Liver (tissue), 3 donors: ENCODE results near the gene SAYSD1.

Experiments used
- TAF1 ChIP-seq: conservative IDR thresholded peaks from 2 replicates; pipeline ENCODE4 v1.6.1; 2016; ENCODE audit warnings: antibody characterized with exemption, mild to moderate bottlenecking
- YY1 ChIP-seq: IDR thresholded peaks from 2 replicates; pipeline ENCODE4 v1.6.1; 2016; ENCODE audit warnings: antibody characterized with exemption, mild to moderate bottlenecking
- TF ChIP-seq, protein P1 (sequence below): fragments of 150-350 bp; IDR thresholded peaks from 2 replicates; pipeline ENCODE4 v1.5.1; 2017; ENCODE audit warnings: improper control_type of control experiment, low read depth, low read length; ENCODE audit not compliant: missing input control
- TF ChIP-seq, protein P2 (sequence below): IDR thresholded peaks from 2 replicates; pipeline ENCODE4 v1.6.1; 2016; ENCODE audit warnings: antibody characterized with exemption
- TF ChIP-seq, protein P3 (sequence below): IDR thresholded peaks from 2 replicates; pipeline ENCODE4 v1.6.1; 2016; ENCODE audit warnings: antibody characterized with exemption
- TF ChIP-seq, protein P4 (sequence below): IDR thresholded peaks from 2 replicates; pipeline ENCODE4 v1.6.1; 2016; ENCODE audit warnings: antibody characterized with exemption, mild to moderate bottlenecking
- TF ChIP-seq, protein P5 (sequence below): IDR thresholded peaks from 2 replicates; pipeline ENCODE4 v1.6.1; 2016; ENCODE audit warnings: antibody characterized with exemption
- donor health status: healthy.
- donor health status: healthy.

DNA sequence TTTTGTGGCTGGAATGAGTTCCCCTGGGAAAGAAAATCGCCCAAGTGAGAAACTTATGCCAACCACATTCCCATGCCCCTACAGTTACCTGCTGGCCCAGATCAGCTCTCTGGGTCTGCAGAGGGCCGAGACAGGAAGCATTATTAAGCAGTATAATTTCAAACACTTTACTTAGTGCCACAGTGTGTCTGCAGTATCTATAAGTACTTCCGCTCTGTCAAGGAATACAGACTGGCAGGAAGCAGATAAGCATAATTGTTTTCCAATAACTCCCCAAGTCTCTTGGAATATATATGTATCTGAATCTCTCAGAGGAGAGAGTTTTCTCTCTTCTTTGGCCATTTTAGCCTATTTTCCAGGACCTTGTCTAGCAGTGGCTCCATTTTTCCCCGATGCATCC is 24.9 kb downstream of the SAYSD1 start:
- TF ChIP-seq YY1: no peak
- TF ChIP-seq, protein P1, sequence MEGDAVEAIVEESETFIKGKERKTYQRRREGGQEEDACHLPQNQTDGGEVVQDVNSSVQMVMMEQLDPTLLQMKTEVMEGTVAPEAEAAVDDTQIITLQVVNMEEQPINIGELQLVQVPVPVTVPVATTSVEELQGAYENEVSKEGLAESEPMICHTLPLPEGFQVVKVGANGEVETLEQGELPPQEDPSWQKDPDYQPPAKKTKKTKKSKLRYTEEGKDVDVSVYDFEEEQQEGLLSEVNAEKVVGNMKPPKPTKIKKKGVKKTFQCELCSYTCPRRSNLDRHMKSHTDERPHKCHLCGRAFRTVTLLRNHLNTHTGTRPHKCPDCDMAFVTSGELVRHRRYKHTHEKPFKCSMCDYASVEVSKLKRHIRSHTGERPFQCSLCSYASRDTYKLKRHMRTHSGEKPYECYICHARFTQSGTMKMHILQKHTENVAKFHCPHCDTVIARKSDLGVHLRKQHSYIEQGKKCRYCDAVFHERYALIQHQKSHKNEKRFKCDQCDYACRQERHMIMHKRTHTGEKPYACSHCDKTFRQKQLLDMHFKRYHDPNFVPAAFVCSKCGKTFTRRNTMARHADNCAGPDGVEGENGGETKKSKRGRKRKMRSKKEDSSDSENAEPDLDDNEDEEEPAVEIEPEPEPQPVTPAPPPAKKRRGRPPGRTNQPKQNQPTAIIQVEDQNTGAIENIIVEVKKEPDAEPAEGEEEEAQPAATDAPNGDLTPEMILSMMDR: no peak
- TF ChIP-seq, protein P2, sequence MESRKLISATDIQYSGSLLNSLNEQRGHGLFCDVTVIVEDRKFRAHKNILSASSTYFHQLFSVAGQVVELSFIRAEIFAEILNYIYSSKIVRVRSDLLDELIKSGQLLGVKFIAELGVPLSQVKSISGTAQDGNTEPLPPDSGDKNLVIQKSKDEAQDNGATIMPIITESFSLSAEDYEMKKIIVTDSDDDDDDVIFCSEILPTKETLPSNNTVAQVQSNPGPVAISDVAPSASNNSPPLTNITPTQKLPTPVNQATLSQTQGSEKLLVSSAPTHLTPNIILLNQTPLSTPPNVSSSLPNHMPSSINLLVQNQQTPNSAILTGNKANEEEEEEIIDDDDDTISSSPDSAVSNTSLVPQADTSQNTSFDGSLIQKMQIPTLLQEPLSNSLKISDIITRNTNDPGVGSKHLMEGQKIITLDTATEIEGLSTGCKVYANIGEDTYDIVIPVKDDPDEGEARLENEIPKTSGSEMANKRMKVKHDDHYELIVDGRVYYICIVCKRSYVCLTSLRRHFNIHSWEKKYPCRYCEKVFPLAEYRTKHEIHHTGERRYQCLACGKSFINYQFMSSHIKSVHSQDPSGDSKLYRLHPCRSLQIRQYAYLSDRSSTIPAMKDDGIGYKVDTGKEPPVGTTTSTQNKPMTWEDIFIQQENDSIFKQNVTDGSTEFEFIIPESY: no peak
- TF ChIP-seq, protein P3, sequence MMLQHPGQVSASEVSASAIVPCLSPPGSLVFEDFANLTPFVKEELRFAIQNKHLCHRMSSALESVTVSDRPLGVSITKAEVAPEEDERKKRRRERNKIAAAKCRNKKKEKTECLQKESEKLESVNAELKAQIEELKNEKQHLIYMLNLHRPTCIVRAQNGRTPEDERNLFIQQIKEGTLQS: no peak
- TF ChIP-seq, protein P4, sequence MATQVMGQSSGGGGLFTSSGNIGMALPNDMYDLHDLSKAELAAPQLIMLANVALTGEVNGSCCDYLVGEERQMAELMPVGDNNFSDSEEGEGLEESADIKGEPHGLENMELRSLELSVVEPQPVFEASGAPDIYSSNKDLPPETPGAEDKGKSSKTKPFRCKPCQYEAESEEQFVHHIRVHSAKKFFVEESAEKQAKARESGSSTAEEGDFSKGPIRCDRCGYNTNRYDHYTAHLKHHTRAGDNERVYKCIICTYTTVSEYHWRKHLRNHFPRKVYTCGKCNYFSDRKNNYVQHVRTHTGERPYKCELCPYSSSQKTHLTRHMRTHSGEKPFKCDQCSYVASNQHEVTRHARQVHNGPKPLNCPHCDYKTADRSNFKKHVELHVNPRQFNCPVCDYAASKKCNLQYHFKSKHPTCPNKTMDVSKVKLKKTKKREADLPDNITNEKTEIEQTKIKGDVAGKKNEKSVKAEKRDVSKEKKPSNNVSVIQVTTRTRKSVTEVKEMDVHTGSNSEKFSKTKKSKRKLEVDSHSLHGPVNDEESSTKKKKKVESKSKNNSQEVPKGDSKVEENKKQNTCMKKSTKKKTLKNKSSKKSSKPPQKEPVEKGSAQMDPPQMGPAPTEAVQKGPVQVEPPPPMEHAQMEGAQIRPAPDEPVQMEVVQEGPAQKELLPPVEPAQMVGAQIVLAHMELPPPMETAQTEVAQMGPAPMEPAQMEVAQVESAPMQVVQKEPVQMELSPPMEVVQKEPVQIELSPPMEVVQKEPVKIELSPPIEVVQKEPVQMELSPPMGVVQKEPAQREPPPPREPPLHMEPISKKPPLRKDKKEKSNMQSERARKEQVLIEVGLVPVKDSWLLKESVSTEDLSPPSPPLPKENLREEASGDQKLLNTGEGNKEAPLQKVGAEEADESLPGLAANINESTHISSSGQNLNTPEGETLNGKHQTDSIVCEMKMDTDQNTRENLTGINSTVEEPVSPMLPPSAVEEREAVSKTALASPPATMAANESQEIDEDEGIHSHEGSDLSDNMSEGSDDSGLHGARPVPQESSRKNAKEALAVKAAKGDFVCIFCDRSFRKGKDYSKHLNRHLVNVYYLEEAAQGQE: no peak
- TF ChIP-seq TAF1: no peak
- TF ChIP-seq, protein P5, sequence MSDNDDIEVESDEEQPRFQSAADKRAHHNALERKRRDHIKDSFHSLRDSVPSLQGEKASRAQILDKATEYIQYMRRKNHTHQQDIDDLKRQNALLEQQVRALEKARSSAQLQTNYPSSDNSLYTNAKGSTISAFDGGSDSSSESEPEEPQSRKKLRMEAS: no peak
